ENCODE data around the gene EPS8L2.
"Not testable (repeated sequence)": the region's sequence is repeated elsewhere in the genome, so short reads cannot be mapped to it uniquely, and the experiment has no call there.

Gene EPS8L2

GRCh38 chr11:724778-725386, 18.9 kb downstream of the EPS8L2 start:
- no peak for DNase-seq (ENCODE audit: low read depth, low spot score)

GRCh38 chr11:725624-726202, 19.7 kb downstream of the EPS8L2 start:
- no peak for DNase-seq (ENCODE audit: low read depth, low spot score)

GRCh38 chr11:726278-727220, 20.5 kb downstream of the EPS8L2 start:
- DNase-seq (ENCODE audit: low read depth, low spot score) = no peak

DNA sequence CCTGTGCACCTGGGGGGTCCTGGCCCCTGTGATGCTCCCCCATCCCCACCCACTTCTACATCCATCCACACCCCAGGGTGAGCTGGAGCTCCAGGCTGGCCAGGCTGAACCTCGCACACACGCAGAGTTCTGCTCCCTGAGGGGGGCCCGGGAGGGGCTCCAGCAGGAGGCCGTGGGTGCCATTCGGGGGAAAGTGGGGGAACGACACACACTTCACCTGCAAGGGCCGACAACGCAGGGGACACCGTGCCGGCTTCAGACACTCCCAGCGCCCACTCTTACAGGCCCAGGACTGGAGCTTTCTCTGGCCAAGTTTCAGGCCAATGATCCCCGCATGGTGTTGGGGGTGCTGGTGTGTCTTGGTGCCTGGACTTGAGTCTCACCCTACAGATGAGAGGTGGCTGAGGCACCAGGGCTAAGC, 21.3 kb downstream of the EPS8L2 start:
- no peak for DNase-seq (ENCODE audit: low read depth, low spot score)

DNA sequence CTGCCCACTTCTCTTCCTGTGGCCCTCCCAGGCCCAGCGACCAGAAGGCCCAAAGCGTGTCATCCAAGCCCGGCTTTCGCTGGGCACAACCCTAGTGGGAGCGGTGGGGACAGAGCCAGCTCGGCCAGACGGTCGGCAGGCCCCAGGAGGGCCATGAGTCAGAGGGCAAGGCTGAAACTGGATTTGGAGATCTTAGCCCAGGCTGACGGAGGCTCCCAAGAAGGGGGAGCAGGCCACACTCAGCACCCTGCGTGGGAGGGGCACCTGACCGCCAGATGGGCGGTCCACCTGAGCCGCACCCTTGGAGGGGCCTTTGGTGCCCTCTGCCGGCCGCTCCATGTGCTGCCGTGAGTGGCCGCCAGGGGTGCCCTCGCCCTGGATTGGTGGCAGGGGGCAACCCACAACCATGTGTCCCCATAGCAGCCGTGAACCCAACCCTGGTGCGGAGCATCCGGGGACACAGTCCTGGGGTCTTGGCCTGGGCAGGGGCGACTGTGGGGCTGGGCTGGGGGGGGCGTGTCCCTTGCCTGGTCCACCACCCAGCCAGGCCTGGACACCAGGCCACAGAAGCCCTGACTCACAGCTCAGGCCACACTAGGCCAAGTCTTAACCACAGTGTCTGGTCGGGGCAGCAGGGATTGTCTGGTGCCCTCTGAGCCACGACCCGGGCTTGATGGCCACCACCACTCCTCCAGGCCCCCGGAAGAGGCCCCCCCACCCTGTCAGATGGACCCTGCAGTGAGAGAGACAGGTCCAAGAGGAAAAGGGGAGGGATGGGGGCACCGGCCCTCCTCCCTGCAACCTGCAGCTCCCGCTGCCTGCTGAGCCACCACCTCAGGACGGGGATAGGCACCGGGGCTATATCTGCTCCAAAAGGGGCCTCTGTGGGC, 22.1 kb downstream of the EPS8L2 start:
- DNase-seq (ENCODE audit: low read depth, low spot score) = peak; percentile 63

- DNase-seq (ENCODE audit: low read depth, low spot score) = no peak
Measured at GRCh38 chr11:728901-729491, 23.0 kb downstream of the EPS8L2 start.

DNA sequence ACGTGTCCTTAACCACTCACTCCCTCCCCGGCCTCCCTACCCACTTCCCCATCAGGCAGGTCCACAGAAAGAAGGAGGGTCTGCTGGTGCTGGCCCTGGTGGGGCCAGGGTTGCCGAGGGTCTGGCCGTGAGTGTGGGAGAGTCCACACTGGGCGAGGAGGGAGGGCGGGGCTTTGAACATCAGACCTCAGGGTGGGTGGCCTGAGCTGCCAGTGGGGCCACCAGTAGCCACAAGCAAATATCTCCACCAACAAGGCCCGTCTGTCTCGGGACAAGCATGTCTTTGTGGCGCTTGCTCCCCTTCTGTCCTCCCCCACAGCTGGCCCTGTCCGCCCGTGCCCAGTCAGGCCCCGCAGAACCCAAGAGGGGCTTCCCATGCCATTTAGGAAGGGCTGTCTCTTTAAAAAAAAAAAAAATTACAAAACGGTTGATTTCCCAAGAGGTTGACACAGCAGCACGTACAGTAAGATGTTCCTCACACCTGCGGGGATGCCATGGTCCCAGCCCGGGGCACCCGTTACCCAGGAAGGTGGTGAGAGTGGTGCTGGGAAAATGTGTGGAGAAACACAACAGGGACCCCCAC, 23.6 kb downstream of the EPS8L2 start:
- no peak for DNase-seq (ENCODE audit: low read depth, low spot score)

- DNase-seq (ENCODE audit: low read depth, low spot score) = no peak
Measured at GRCh38 chr11:733072-733471, 27.0 kb downstream of the EPS8L2 start.

DNA sequence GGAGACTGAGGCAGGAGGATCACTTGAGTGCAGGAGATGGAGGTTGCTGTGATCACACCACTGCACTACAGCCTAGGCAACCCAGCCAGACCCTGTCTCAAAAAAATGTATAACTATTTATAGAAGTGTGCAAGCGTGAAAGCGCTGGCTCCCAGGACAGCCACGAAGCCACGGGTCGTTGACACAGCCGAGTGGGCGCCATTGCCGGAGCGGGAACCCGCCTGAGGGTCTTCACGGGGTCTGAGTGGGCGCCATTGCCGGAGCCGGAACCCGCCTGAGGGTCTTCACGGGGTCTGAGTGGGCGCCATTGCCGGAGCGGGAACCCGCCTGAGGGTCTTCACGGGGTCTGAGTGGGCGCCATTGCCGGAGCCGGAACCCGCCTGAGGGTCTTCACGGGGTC, 28.5 kb downstream of the EPS8L2 start:
- not testable (repeated sequence) for DNase-seq (ENCODE audit: low read depth, low spot score)

- no peak for DNase-seq (ENCODE audit: low read depth, low spot score)
Measured at GRCh38 chr11:737366-737765, 31.3 kb downstream of the EPS8L2 start.

GRCh38 chr11:737899-738298, 31.9 kb downstream of the EPS8L2 start:
- DNase-seq (ENCODE audit: low read depth, low spot score) = not testable (repeated sequence)

- DNase-seq (ENCODE audit: low read depth, low spot score) = no peak
Measured at GRCh38 chr11:742156-742546, 36.1 kb downstream of the EPS8L2 start.

DNA sequence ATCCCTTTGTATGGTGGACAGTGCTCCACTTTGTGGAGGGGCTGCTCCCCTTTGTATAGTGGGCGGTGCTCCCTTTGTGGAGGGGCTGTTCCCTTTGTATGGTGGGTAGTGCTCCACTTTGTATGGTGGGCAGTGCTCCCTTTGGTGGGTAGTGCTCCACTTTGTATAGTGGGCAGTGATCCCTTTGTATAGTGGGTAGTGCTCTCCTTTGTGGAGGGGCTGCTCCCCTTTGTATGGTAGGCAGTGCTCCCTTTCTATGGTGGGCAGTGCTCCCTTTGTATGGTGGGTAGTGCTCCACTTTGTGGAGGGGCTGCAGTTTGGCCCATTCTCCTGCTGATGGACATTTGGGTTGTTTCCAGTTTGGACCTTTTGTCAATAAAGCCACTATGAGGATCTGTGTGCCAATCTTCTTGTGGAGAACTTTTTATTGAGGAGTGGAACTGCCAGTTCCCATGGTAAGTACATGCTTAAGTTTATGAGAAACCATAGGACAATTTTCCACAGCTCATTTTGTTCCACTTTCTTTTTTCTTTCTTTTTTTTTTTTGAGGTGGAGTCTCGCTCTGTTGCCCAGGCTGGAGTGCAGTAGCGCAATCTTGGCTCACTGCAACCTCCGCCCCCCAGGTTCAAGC, 36.7 kb downstream of the EPS8L2 start:
- no peak for DNase-seq (ENCODE audit: low read depth, low spot score)

DNA sequence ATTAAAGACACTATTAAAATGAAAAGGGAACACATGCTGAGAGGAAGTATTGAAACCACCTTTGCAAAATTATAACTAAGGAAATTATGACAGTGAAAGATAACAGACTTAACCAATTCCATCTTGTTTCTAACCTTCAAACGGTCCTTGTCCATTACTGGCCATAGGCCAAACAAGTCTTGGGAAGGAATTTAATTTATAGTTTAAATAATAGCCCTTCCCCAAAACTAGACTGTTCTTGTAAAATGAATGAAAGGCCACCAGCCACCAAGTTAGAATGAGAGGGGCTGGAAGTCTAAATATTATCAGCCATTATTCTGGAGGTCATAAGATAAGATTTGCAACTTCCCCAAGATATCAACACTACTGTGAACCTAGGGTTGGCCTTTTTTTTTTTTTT, 39.4 kb downstream of the EPS8L2 start:
- no peak for DNase-seq (ENCODE audit: low read depth, low spot score)

- no peak for DNase-seq (ENCODE audit: low read depth, low spot score)
Measured at GRCh38 chr11:746289-747157, 40.5 kb downstream of the EPS8L2 start.

GRCh38 chr11:747158-748006, 41.4 kb downstream of the EPS8L2 start, which contains the start of gene TALDO1:
Gene TALDO1, plus strand, starts transcription at chr11:747464. Its CDS starts 18 bp downstream, at chr11:747482.
- DNase-seq (ENCODE audit: low read depth, low spot score) = peak; percentile 59

DNA sequence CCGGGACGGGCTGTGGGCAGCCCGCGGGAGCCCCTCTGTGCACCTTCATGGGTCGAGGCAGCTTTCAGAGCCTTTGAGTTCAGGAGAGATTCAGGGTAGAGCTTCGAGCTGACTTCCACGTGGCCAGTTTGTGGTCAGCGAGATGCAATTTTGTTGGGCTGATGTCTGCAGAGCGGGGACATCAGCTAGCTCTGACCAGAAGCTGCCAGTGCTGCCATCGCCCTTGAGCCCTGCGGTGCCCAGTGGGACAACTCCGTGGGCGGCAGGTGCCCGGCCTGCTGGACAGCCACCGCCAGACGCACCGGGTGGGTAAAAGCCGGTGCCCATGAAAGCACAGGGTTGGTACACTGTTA, 42.0 kb downstream of the EPS8L2 start:
- DNase-seq (ENCODE audit: low read depth, low spot score) = no peak

DNA sequence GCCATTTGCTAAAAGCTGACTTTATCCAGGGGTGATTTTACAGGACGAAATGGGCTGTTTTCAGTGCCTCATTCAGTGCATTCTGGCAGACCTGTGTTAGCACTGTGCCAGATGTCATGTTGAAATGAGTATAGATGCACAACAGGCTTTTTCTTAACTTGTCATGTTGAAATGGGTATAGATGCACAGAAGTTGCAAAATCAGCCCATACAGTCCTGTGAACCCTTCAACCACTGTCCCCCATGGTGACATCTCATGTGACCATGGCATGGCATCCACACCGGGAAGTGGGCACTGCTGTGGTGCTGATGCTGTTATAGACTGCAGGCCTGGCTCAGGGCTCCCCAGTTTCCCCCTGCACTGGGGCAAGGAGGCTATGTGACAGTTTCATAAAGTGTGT, 43.7 kb downstream of the EPS8L2 start:
- no peak for DNase-seq (ENCODE audit: low read depth, low spot score)

Data from activated CD4-positive, CD25-positive, alpha-beta regulatory T cell treated with anti-CD3 and anti-CD28 coated beads, Interleukin-2, amount 50 U/mL, for 16 hours (primary cell).